Measurements from ENCODE around the gene USO1.
"Not testable (repeated sequence)": the region's sequence is repeated elsewhere in the genome, so short reads cannot be mapped to it uniquely, and the experiment has no call there.

- not testable (repeated sequence) for TF ChIP-seq POLR2AphosphoS5 (IDR thresholded peaks at IDR 0.05; ENCODE audit: borderline replicate concordance, low read depth, low read length); EZH2 (IDR thresholded peaks at IDR 0.05); FOXP2 (optimal IDR thresholded peaks at IDR 0.05; ENCODE audit: control extremely low read depth, extremely low read length, insufficient read depth)
Measured at GRCh38 chr4:75692066-75692465, 32.3 kb upstream of the USO1 start.
